K562 (cell line): Measurements from ENCODE around the gene ARMC7. TPM values are rescaled to one million over a fixed set of nuclear protein-coding genes. Genes with fewer than 3 reads are reported as not detected.
A peak's percentile ranks its signal among the peaks of the same experiment; 100 is the strongest.

Experiments used
- ATAC-seq: fragments of 200-7000 bp; cut with Tn5 transposase; 3 replicates; pipeline ENCODE4 v1.9.1; 2020; ENCODE audit warnings: moderate library complexity
- BruUV-seq: library from RNA; stranded (reverse); fragments of 400-500 nt; replicated peaks from 2 replicates; lab custom pipeline; 2021; lab: Mats Ljungman, UMichigan
- CTCF ChIA-PET: fragments of 300-600 bp; formaldehyde crosslinking; extraction: SDS; loops from one replicate; lab custom pipeline; 2021; ENCODE audit warnings: low intra/inter-chr PET ratio; lab: Yijun Ruan, JAX
- POLR2A ChIA-PET: fragments of 300-600, 350-650 bp; sonication (Branson Sonifier 250); formaldehyde crosslinking; extraction: SDS; loops from one replicate; lab custom pipeline; 2021; ENCODE audit warnings: antibody characterized with exemption, inconsistent platforms; lab: Yijun Ruan, JAX
- DNase-seq, 4 experiments: peaks; one replicate each; pipeline versions ENCODE4 v3.0.0 to v3.0.0-alpha.2; 2011 to 2018; ENCODE audit warnings: low spot score in 3 of 4, mixed read lengths in 3 of 4; ENCODE audit errors: extremely low read depth in 1 of 4
- FAIRE-seq: peaks from 2 replicates; lab custom pipeline; 2011; peaks lifted over from hg19 to GRCh38; lab: Jason Lieb, UNC
- H2AFZ ChIP-seq: 2 replicates; pipeline ENCODE4 v1.6.0; 2011; ENCODE audit warnings: low read depth, low read length, control low read depth, inconsistent platforms
- H3K27ac ChIP-seq: fragments of 200-600 bp; 3 replicates; pipeline ENCODE4 v1.8.0; 2011; ENCODE audit warnings: low read depth, mild to moderate bottlenecking, control low read depth, inconsistent platforms, low read length, moderate library complexity, mixed read lengths; ENCODE audit errors: extremely low read depth
- H3K27me3 ChIP-seq, 2 experiments: fragments of 300-600 bp in 1 of 2; 2 replicates in 1 of 2; 3 replicates in 1 of 2; pipeline versions ENCODE4 v1.6.0 to v1.8.0; 2011; ENCODE audit warnings: inconsistent platforms in 2 of 2, low read length in 2 of 2, mild to moderate bottlenecking in 1 of 2, mixed read lengths in 1 of 2, moderate library complexity in 1 of 2; ENCODE audit not compliant: control insufficient read depth in 2 of 2, insufficient read depth in 2 of 2
- H3K36me3 ChIP-seq: fragments of 300-600 bp; 3 replicates; pipeline ENCODE4 v1.8.0; 2011; ENCODE audit warnings: mild to moderate bottlenecking, low read length, inconsistent platforms; ENCODE audit not compliant: control insufficient read depth, insufficient read depth
- H3K4me1 ChIP-seq, 2 experiments: fragments of 200-600 bp in 1 of 2; replicated peaks in 1 of 2; 2 replicates in 1 of 2; 3 replicates in 1 of 2; pipeline versions ENCODE4 v1.5.1 to v1.8.0; 2011; ENCODE audit warnings: inconsistent platforms in 2 of 2, low read length in 2 of 2, mild to moderate bottlenecking in 1 of 2, mixed read lengths in 1 of 2, moderate library complexity in 1 of 2; ENCODE audit not compliant: control insufficient read depth in 2 of 2, insufficient read depth in 2 of 2
- H3K4me2 ChIP-seq: 2 replicates; pipeline ENCODE4 v1.6.1; 2011; ENCODE audit warnings: low read length, control low read depth, inconsistent platforms, mixed read lengths; ENCODE audit not compliant: insufficient read depth
- H3K4me3 ChIP-seq: fragments of 200-600 bp; sonication (generic), shearing (Covaris generic); 2 replicates; pipeline ENCODE4 v1.5.1; 2016; ENCODE audit warnings: control low read depth, inconsistent platforms
- H3K79me2 ChIP-seq: fragments of 200-600 bp; 3 replicates; pipeline ENCODE4 v1.8.0; 2011; ENCODE audit warnings: low read length, inconsistent platforms; ENCODE audit not compliant: control insufficient read depth, insufficient read depth
- H3K9ac ChIP-seq, 2 experiments: 2 replicates each; pipeline versions ENCODE4 v1.6.0 to v1.6.1; 2011; ENCODE audit warnings: low read depth in 2 of 2, low read length in 2 of 2, control low read depth in 1 of 2, inconsistent platforms in 1 of 2, mild to moderate bottlenecking in 1 of 2, mixed read lengths in 1 of 2; ENCODE audit not compliant: insufficient read depth in 1 of 2
- H3K9me1 ChIP-seq: one replicate; pipeline ENCODE4 v1.6.0; 2011; ENCODE audit warnings: inconsistent platforms, mild to moderate bottlenecking, low read length, moderate library complexity; ENCODE audit not compliant: control insufficient read depth, insufficient read depth
- H3K9me3 ChIP-seq: replicated peaks from 2 replicates; pipeline ENCODE4 v1.5.1; 2011; ENCODE audit warnings: low read depth, low read length, inconsistent platforms; ENCODE audit not compliant: control insufficient read depth, insufficient read depth
- H4K20me1 ChIP-seq: replicated peaks from 2 replicates; pipeline ENCODE4 v1.6.1; 2011; ENCODE audit warnings: low read length, inconsistent platforms, mixed read lengths; ENCODE audit not compliant: control insufficient read depth, insufficient read depth
- CEBPZ ChIP-seq: fragments of 150-350 bp; IDR thresholded peaks from 2 replicates; pipeline ENCODE4 v1.6.1; 2014; ENCODE audit warnings: low read depth, mild to moderate bottlenecking, low read length, borderline replicate concordance
- POLR2B ChIP-seq: fragments of 450-650 bp; IDR thresholded peaks from 2 replicates; pipeline ENCODE4 v1.6.1; 2018; ENCODE audit warnings: low read depth; ENCODE audit not compliant: partially characterized antibody
- POLR2G ChIP-seq: fragments of 200-400 bp; formaldehyde crosslinking; IDR thresholded peaks from 2 replicates; pipeline ENCODE4 v1.6.1; 2017; ENCODE audit warnings: low read depth, mild to moderate bottlenecking, antibody characterized with exemption, low read length, moderate library complexity
- PPARD ChIP-seq: fragments of 250-450 bp; sonication (Bioruptor Pico); IDR thresholded peaks from 2 replicates; pipeline ENCODE4 v1.8.0; 2022; ENCODE audit warnings: inconsistent platforms, mild to moderate bottlenecking, moderate library complexity
- PTTG1 ChIP-seq: fragments of 450-650 bp; IDR thresholded peaks from 2 replicates; pipeline ENCODE4 v1.6.1; 2016; ENCODE audit warnings: low read depth, mild to moderate bottlenecking, missing genetic modification characterization, missing compliant biosample characterization
- RAD21 ChIP-seq, 2 experiments: fragments of 250-450 bp in 1 of 2; fragments of 450-650 bp in 1 of 2; sonication (Bioruptor Pico) in 1 of 2; formaldehyde crosslinking in 1 of 2; IDR thresholded peaks in 1 of 2; conservative IDR thresholded peaks in 1 of 2; 2 replicates each; pipeline versions ENCODE4 v1.4.0 to v1.8.0; 2020 to 2022; ENCODE audit warnings: mild to moderate bottlenecking in 2 of 2, moderate library complexity in 1 of 2
- SIN3A ChIP-seq, 2 experiments: fragments of 150-350 bp in 1 of 2; IDR thresholded peaks; 2 replicates each; pipeline ENCODE4 v1.6.1; 2011 to 2016; ENCODE audit warnings: borderline replicate concordance in 2 of 2, low read depth in 2 of 2, low read length in 2 of 2, mild to moderate bottlenecking in 2 of 2, moderate library complexity in 2 of 2; ENCODE audit not compliant: control insufficient read depth in 1 of 2
- YY1 ChIP-seq, 3 experiments: IDR thresholded peaks; 2 replicates each; pipeline ENCODE4 v1.6.1; 2011; ENCODE audit warnings: low read length in 2 of 3, mild to moderate bottlenecking in 2 of 3, moderate library complexity in 2 of 3, borderline replicate concordance in 1 of 3, control low read depth in 1 of 3, low read depth in 1 of 3; ENCODE audit not compliant: insufficient read depth in 3 of 3, insufficient replicate concordance in 2 of 3, control insufficient read depth in 1 of 3, insufficient read length in 1 of 3; ENCODE audit errors: extremely low read depth in 1 of 3
- WGBS: fragments of 100-300 bp; shearing (Covaris generic); methylation state at CpG from one replicate; pipeline ENCODE4 v1.1.6; 2016; ENCODE audit warnings: low coverage, mixed read lengths; ENCODE audit not compliant: insufficient coverage; ENCODE audit errors: missing lambda C conversion rate; 5-methylcytosine and 5-hydroxymethylcytosine counted together
- in situ Hi-C: fragments of 300-500 bp; cut with MboI; formaldehyde crosslinking; loops from 4 replicates; pipeline ENCODE4 v1.15.0; 2018; ENCODE audit warnings: inconsistent platforms, mixed read lengths
- intact Hi-C: fragments of 100-400 bp; cut with micrococcal nuclease; formaldehyde crosslinking; loops from 2 replicates; pipeline ENCODE4 v1.14.2; 2022
- polyA plus RNA-seq, 8 experiments: library from polyadenylated mRNA; depleted of rRNA in 4 of 8; stranded (reverse) in 5 of 8; unstranded in 3 of 8; fragments of >200 nt; fragmentation: Nextera tagmentation in 2 of 8; fragmentation: Illumina TruSeq in 1 of 8; extraction: Ambion mirVana in 2 of 8; extraction: Trizol in 1 of 8; gene quantifications; 2 replicates each; pipeline versions ENCODE4 v1.2.1 to v1.2.3, GENCODE V29; 2011 to 2014; ENCODE audit warnings: inconsistent platforms in 1 of 8, missing spikeins in 1 of 8
- total RNA-seq, 7 experiments: library from RNA; depleted of rRNA in 6 of 7; stranded (reverse); fragments of >200 nt in 6 of 7; fragmentation: Illumina TruSeq in 2 of 7; extraction: Trizol in 2 of 7; gene quantifications; 2 replicates each; pipeline versions ENCODE4 v1.2.1 to v1.2.3, GENCODE V29; 2011 to 2021; ENCODE audit warnings: low replicate concordance in 1 of 7

The ARMC7 gene
- total and polyA plus RNA-seq, 9 of the 15 experiments (the other 6 are each of a cell fraction or from before 2014, with no cell fraction given) = 1.4 to 15.2 (median 5.9) TPM

- peaks cover 0 to 3% of the 10 kb centered on the region in 2 experiments; a peak in 3 of 5 replicates for H3K4me1 ChIP-seq
- in situ Hi-C loops = loop anchor here (5.0 kb wide), 1 partner anchor 47 kb away; no protein-coding TSS in a partner anchor
- H3K9ac ChIP-seq = peak overlapping the region in 1 of 2 experiments; percentile 55; a peak in 1 of 4 replicates
- H4K20me1 ChIP-seq = 0 out of 2 replicates have a peak, but pooled peaks cover 3% of the 10 kb centered on the region
- ATAC-seq = peak; percentile 57
- CTCF ChIA-PET = interaction anchor here (1.1 kb wide), 1 partner anchor 106 kb away, joined by 4 read pairs; no protein-coding TSS in a partner anchor
- H3K4me2 ChIP-seq = no peak overlapping the region
- intact Hi-C loops = no loop called here
- H3K79me2 ChIP-seq = no peaks in the 10 kb centered on the region
- POLR2A ChIA-PET = interaction anchor here (0.5 to 1.2 kb wide), 4 partner anchors 27 to 90 kb away, joined by 3 read pairs; partner anchors contain the start of gene JPT1
- no peaks in the 10 kb centered on the region for H3K9me1 ChIP-seq
- H3K9me3 ChIP-seq = no peaks in the 10 kb centered on the region
- no peaks in the 10 kb centered on the region for H3K27me3 ChIP-seq
- peak in 2 of 4 experiments; percentile 16 to 35 for DNase-seq
- no peak overlapping the region for H3K4me3 ChIP-seq
- no peak overlapping the region for H3K27ac ChIP-seq
- WGBS = 81% methylated on average over 18 of the region's 18 CpGs
- TSS peak; percentile 44 for BruUV-seq
- peaks cover 52% of the 10 kb centered on the region for H3K36me3 ChIP-seq
- FAIRE-seq = no peak
- H2AFZ ChIP-seq = no peak overlapping the region
- no peak for TF ChIP-seq PTTG1 (tag)
- peak in 1 of 3 experiments; percentile 20 for TF ChIP-seq YY1 (IDR thresholded peaks at IDR 0.05; ENCODE audit: borderline replicate concordance in 1 of 3, control insufficient read depth in 1 of 3, extremely low read depth in 1 of 3, insufficient read depth in 3 of 3, insufficient read length in 1 of 3, insufficient replicate concordance in 2 of 3, low read depth in 1 of 3, low read length in 2 of 3)
- TF ChIP-seq POLR2B = no peak
- no peak for TF ChIP-seq CEBPZ
- peak in 1 of 2 experiments; percentile 57; a peak in 2 of 4 replicates for TF ChIP-seq RAD21 (CRISPR knock-in tag; conservative IDR thresholded peaks at IDR 0.05 in 1 of 2, IDR thresholded peaks at IDR 0.05 in 1 of 2)
- TF ChIP-seq SIN3A (IDR thresholded peaks at IDR 0.05; ENCODE audit: borderline replicate concordance in 2 of 2, control insufficient read depth in 1 of 2, low read depth in 2 of 2, low read length in 2 of 2) = no peak
- 0 out of 2 replicates have a peak, but pooled peaks have one; percentile 15 for TF ChIP-seq POLR2G
- no peak for TF ChIP-seq PPARD (CRISPR knock-in tag)
Measured at GRCh38 chr17:75064867-75065561, 44.8 kb upstream of the ARMC7 start.
